A673 (cell line): ENCODE data around the gene ANKRD17. TPM values are rescaled to one million over a fixed set of nuclear protein-coding genes. Genes with fewer than 3 reads are reported as not detected.

Experiments
- BruUV-seq: library from RNA; stranded (reverse); fragments of 400-500 nt; replicated peaks from 2 replicates; lab custom pipeline; 2021; lab: Mats Ljungman, UMichigan
- CTCF ChIA-PET: fragments of 300-600 bp; sonication (Branson Sonifier 250); formaldehyde crosslinking; loops from one replicate; lab custom pipeline; 2022; ENCODE audit warnings: antibody characterized with exemption; lab: Charles Lee
- POLR2A ChIA-PET: fragments of 300-600 bp; sonication (Branson Sonifier 250); formaldehyde crosslinking; loops from one replicate; lab custom pipeline; 2022; ENCODE audit warnings: antibody characterized with exemption; ENCODE audit not compliant: low non-redundant PET; lab: Charles Lee
- DNase-seq: peaks from one replicate; pipeline ENCODE4 v3.0.0-alpha.2; 2015; ENCODE audit warnings: low spot score
- H3K27ac ChIP-seq: fragments of 200-600 bp; sonication (generic); 2 replicates; pipeline ENCODE4 v1.5.1; 2016; ENCODE audit warnings: mixed run types, low read depth, mild to moderate bottlenecking, mixed read lengths, antibody characterized with exemption, low read length; ENCODE audit not compliant: poor library complexity, severe bottlenecking
- H3K27me3 ChIP-seq: fragments of 200-600 bp; sonication (generic); replicated peaks from 2 replicates; pipeline ENCODE4 v1.6.1; 2017; ENCODE audit warnings: mixed run types, low read depth, mild to moderate bottlenecking, mixed read lengths, antibody characterized with exemption, low read length; ENCODE audit not compliant: insufficient read depth, poor library complexity
- H3K36me3 ChIP-seq: fragments of 200-600 bp; sonication (generic); 2 replicates; pipeline ENCODE4 v1.6.1; 2016; ENCODE audit warnings: mixed run types, mild to moderate bottlenecking, mixed read lengths, antibody characterized with exemption, low read length; ENCODE audit not compliant: insufficient read depth, poor library complexity, severe bottlenecking
- H3K4me1 ChIP-seq: fragments of 200-600 bp; sonication (generic); 2 replicates; pipeline ENCODE4 v1.6.1; 2017; ENCODE audit warnings: mixed run types, mild to moderate bottlenecking, mixed read lengths, antibody characterized with exemption, low read length; ENCODE audit not compliant: insufficient read depth, poor library complexity, severe bottlenecking
- H3K4me3 ChIP-seq: fragments of 200-600 bp; sonication (generic); 2 replicates; pipeline ENCODE4 v1.5.1; 2016; ENCODE audit warnings: low read depth, mixed run types, mild to moderate bottlenecking, mixed read lengths, low read length; ENCODE audit not compliant: poor library complexity, severe bottlenecking
- H3K9me3 ChIP-seq: fragments of 200-600 bp; sonication (generic); 2 replicates; pipeline ENCODE4 v1.6.1; 2016; ENCODE audit warnings: mixed run types, low read depth, mild to moderate bottlenecking, mixed read lengths, antibody characterized with exemption, low read length; ENCODE audit not compliant: poor library complexity, severe bottlenecking
- CTCF ChIP-seq: fragments of 300-800, 200-600 bp; sonication (generic); conservative IDR thresholded peaks from 2 replicates; pipeline ENCODE4 v1.5.1; 2017; ENCODE audit warnings: low read depth, mild to moderate bottlenecking, antibody characterized with exemption, low read length, moderate library complexity, mixed read lengths
- EZH2 ChIP-seq: fragments of 200-600 bp; sonication (generic); IDR thresholded peaks from 2 replicates; pipeline ENCODE4 v1.6.1; 2017; ENCODE audit warnings: borderline replicate concordance, low read depth, mild to moderate bottlenecking, mixed read lengths, antibody characterized with exemption, low read length; ENCODE audit not compliant: poor library complexity, severe bottlenecking
- intact Hi-C: fragments of 100-400 bp; cut with micrococcal nuclease; formaldehyde crosslinking; loops from one replicate; pipeline ENCODE4 v1.10.0; 2022; ENCODE audit not compliant: unreplicated experiment
- total RNA-seq: library from RNA; stranded (reverse); gene quantifications from 2 replicates; pipeline ENCODE4 v1.2.3, GENCODE V29; 2021

ANKRD17 gene
- total RNA-seq, 1 experiment from 2014 or later = 58.4 TPM

- no peak for TF ChIP-seq CTCF
- no peak for TF ChIP-seq EZH2
- ChIA-PET POLR2A (no interaction called here), CTCF (no interaction called here)
- no TSS peak for BruUV-seq
- DNase-seq = no peak
- Histone ChIP-seq H3K36me3 (no peaks in the 10 kb centered on the region), H3K9me3 (no peaks in the 10 kb centered on the region), H3K4me3 (no peak overlapping the region), H3K27ac (no peak overlapping the region), H3K4me1 (no peaks in the 10 kb centered on the region), H3K27me3 (no peaks in the 10 kb centered on the region)
- intact Hi-C loops = loop anchor here (5.0 kb wide), 1 partner anchor 191 kb away; the partner anchor contains the start of gene ANKRD17
These were observed 192.2 kb downstream of the ANKRD17 start for GRCh38 chr4:73066445-73066844.

- no peaks in the 10 kb centered on the region for H3K4me1 ChIP-seq
- ChIA-PET CTCF (no interaction called here), POLR2A (no interaction called here)
- no peaks in the 10 kb centered on the region for H3K27me3 ChIP-seq
- H3K9me3 ChIP-seq = no peaks in the 10 kb centered on the region
- intact Hi-C loops = no loop called here
- H3K27ac ChIP-seq = no peak overlapping the region
- TF ChIP-seq EZH2 (no peak), CTCF (no peak)
- no peaks in the 10 kb centered on the region for H3K36me3 ChIP-seq
- no peak overlapping the region for H3K4me3 ChIP-seq
- no peak for DNase-seq
- BruUV-seq = no TSS peak
These were observed 194.1 kb downstream of the ANKRD17 start for GRCh38 chr4:73064536-73064935.

- no peak overlapping the region for H3K27ac ChIP-seq
- TF ChIP-seq CTCF (no peak), EZH2 (no peak)
- CTCF ChIA-PET = interaction anchor here (0.6 kb wide), 1 partner anchor 202 kb away, joined by 4 read pairs; no protein-coding TSS in a partner anchor
- BruUV-seq = no TSS peak
- no peaks in the 10 kb centered on the region for H3K9me3 ChIP-seq
- intact Hi-C loops = no loop called here
- POLR2A ChIA-PET = no interaction called here
- peaks cover 12% of the 10 kb centered on the region for H3K36me3 ChIP-seq
- no peak for DNase-seq
- no peaks in the 10 kb centered on the region for H3K4me1 ChIP-seq
- H3K27me3 ChIP-seq = no peaks in the 10 kb centered on the region
- H3K4me3 ChIP-seq = no peak overlapping the region
These were observed 203.2 kb downstream of the ANKRD17 start for GRCh38 chr4:73055241-73055897.
